Measurements from ENCODE around the gene URM1. TPM values are rescaled to one million over a fixed set of nuclear protein-coding genes. Genes with fewer than 3 reads are reported as not detected.

URM1 gene
- polyA plus RNA-seq, 1 experiment = 95.7 TPM

GRCh38 chr9:128374221-128374675 lies 3.1 kb downstream of the URM1 start:
- peaks cover 7% of the 10 kb centered on the region for H3K36me3 ChIP-seq (ENCODE audit: control insufficient read depth, insufficient read depth, low read length)
- no peak for DNase-seq (ENCODE audit: low read depth)
- TF ChIP-seq CTCF (IDR thresholded peaks at IDR 0.05; ENCODE audit: insufficient read depth, low read depth, low read length) = no peak
- no peaks in the 10 kb centered on the region for H3K27me3 ChIP-seq (ENCODE audit: control insufficient read depth, insufficient read depth, low read length)
- ChIA-PET POLR2A (no interaction called here), CTCF (interaction anchor here (0.6 kb wide), 1 partner anchor 117 kb away, joined by 4 read pairs; no protein-coding TSS in a partner anchor)
- H3K4me3 ChIP-seq (ENCODE audit: low read depth, low read length) = no peak overlapping the region

GRCh38 chr9:128375865-128376264 lies 4.7 kb downstream of the URM1 start:
- CTCF ChIA-PET = interaction anchor here (1.1 kb wide), 1 partner anchor 14 kb away, joined by 3 read pairs; no protein-coding TSS in a partner anchor
- Histone ChIP-seq H3K36me3 (ENCODE audit: control insufficient read depth, insufficient read depth, low read length) (peaks cover 9% of the 10 kb centered on the region), H3K4me3 (ENCODE audit: low read depth, low read length) (no peak overlapping the region), H3K27me3 (ENCODE audit: control insufficient read depth, insufficient read depth, low read length) (no peaks in the 10 kb centered on the region)
- POLR2A ChIA-PET = no interaction called here
- TF ChIP-seq CTCF (IDR thresholded peaks at IDR 0.05; ENCODE audit: insufficient read depth, low read depth, low read length) = no peak
- DNase-seq (ENCODE audit: low read depth) = no peak

GRCh38 chr9:128382261-128382660 lies 11.1 kb downstream of the URM1 start:
- DNase-seq (ENCODE audit: low read depth) = no peak
- no peak for TF ChIP-seq CTCF (IDR thresholded peaks at IDR 0.05; ENCODE audit: insufficient read depth, low read depth, low read length)
- Histone ChIP-seq H3K27me3 (ENCODE audit: control insufficient read depth, insufficient read depth, low read length) (no peaks in the 10 kb centered on the region), H3K36me3 (ENCODE audit: control insufficient read depth, insufficient read depth, low read length) (peaks cover 18% of the 10 kb centered on the region), H3K4me3 (ENCODE audit: low read depth, low read length) (no peak overlapping the region)
- POLR2A ChIA-PET = no interaction called here
- CTCF ChIA-PET = interaction anchor here (0.7 to 1.7 kb wide), 3 partner anchors 21 to 47 kb away, joined by 3 to 5 read pairs (median 3); no protein-coding TSS in a partner anchor

GRCh38 chr9:128383007-128383753 lies 12.0 kb downstream of the URM1 start:
- H3K36me3 ChIP-seq (ENCODE audit: control insufficient read depth, insufficient read depth, low read length) = peaks cover 23% of the 10 kb centered on the region
- ChIA-PET POLR2A (interaction anchor here (0.5 kb wide), 1 partner anchor 328 kb away, joined by 5 read pairs; no protein-coding TSS in a partner anchor), CTCF (interaction anchor here (1.3 to 1.4 kb wide), 2 partner anchors 36 to 38 kb away, joined by 3 to 6 read pairs; no protein-coding TSS in a partner anchor)
- no peak for TF ChIP-seq CTCF (IDR thresholded peaks at IDR 0.05; ENCODE audit: insufficient read depth, low read depth, low read length)
- H3K4me3 ChIP-seq (ENCODE audit: low read depth, low read length) = no peak overlapping the region
- no peaks in the 10 kb centered on the region for H3K27me3 ChIP-seq (ENCODE audit: control insufficient read depth, insufficient read depth, low read length)
- no peak for DNase-seq (ENCODE audit: low read depth)

- ChIA-PET POLR2A (no interaction called here), CTCF (interaction anchor here (0.7 to 1.7 kb wide), 4 partner anchors 18 to 39 kb away, joined by 3 to 8 read pairs (median 4); no protein-coding TSS in a partner anchor)
- Histone ChIP-seq H3K4me3 (ENCODE audit: low read depth, low read length) (no peak overlapping the region), H3K36me3 (ENCODE audit: control insufficient read depth, insufficient read depth, low read length) (peaks cover 29% of the 10 kb centered on the region), H3K27me3 (ENCODE audit: control insufficient read depth, insufficient read depth, low read length) (no peaks in the 10 kb centered on the region)
- TF ChIP-seq CTCF (IDR thresholded peaks at IDR 0.05; ENCODE audit: insufficient read depth, low read depth, low read length) = no peak
- no peak for DNase-seq (ENCODE audit: low read depth)
Measured at GRCh38 chr9:128383791-128384190, 12.6 kb downstream of the URM1 start.
